DOHH2 (cell line): ENCODE results near the gene BRINP2.

Experiments
- EZH2phosphoT487 ChIP-seq: fragments of 200-600 bp; sonication (generic); IDR thresholded peaks from 2 replicates; pipeline ENCODE4 v1.6.1; 2017; ENCODE audit warnings: borderline replicate concordance, mild to moderate bottlenecking, antibody characterized with exemption, low read length, moderate library complexity, mixed read lengths
- TF ChIP-seq, protein P1 (sequence below): fragments of 200-600 bp; sonication (generic); IDR thresholded peaks from one replicate; pipeline ENCODE4 v1.5.1; 2014; ENCODE audit warnings: antibody characterized with exemption, mild to moderate bottlenecking, low read depth, low read length; ENCODE audit not compliant: poor library complexity, severe bottlenecking

DNA sequence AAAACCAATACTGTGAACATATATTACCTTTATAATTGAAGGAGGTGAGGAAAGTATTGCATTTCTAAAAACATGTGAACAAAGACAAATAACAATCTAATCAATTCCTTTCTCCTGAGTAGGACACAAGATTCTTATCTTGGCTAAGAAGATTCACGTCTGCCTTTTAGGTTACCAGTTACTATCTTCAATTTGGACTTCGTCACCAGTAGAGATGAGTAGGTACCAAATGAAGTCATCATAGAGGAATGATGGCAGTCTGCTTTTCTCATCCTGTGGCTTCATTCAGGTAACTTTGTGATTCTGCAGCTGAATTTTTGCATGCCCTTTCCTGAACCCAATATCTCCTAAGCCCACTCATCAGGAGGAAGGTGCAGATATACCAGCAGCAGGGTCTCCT is 38.6 kb upstream of the BRINP2 start:
- TF ChIP-seq, protein P1, sequence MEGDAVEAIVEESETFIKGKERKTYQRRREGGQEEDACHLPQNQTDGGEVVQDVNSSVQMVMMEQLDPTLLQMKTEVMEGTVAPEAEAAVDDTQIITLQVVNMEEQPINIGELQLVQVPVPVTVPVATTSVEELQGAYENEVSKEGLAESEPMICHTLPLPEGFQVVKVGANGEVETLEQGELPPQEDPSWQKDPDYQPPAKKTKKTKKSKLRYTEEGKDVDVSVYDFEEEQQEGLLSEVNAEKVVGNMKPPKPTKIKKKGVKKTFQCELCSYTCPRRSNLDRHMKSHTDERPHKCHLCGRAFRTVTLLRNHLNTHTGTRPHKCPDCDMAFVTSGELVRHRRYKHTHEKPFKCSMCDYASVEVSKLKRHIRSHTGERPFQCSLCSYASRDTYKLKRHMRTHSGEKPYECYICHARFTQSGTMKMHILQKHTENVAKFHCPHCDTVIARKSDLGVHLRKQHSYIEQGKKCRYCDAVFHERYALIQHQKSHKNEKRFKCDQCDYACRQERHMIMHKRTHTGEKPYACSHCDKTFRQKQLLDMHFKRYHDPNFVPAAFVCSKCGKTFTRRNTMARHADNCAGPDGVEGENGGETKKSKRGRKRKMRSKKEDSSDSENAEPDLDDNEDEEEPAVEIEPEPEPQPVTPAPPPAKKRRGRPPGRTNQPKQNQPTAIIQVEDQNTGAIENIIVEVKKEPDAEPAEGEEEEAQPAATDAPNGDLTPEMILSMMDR = no peak
- no peak for TF ChIP-seq EZH2phosphoT487
